CD14-positive monocyte (primary cell): ENCODE measurements around the gene SPATA25. TPM values are rescaled to one million over a fixed set of nuclear protein-coding genes. Genes with fewer than 3 reads are reported as not detected.

ENCODE experiments used
- DNase-seq, 3 donors: peaks; one replicate each; pipeline ENCODE4 v3.0.0-alpha.2; 2011 to 2022
- H2AFZ ChIP-seq: 2 replicates; pipeline ENCODE4 v1.6.0; 2012; ENCODE audit warnings: mild to moderate bottlenecking, low read depth, low read length, inconsistent platforms; ENCODE audit not compliant: insufficient read depth, poor library complexity, severe bottlenecking
- H3K27ac ChIP-seq, 2 donors: 1 replicate in 1 of 2; 2 replicates in 1 of 2; pipeline ENCODE4 v1.5.1; 2012 to 2013; ENCODE audit warnings: low read length in 2 of 2, control low read depth in 1 of 2, inconsistent platforms in 1 of 2, low read depth in 1 of 2, mild to moderate bottlenecking in 1 of 2
- H3K27me3 ChIP-seq, 2 donors: one replicate each; pipeline versions ENCODE4 v1.6.0 to v1.6.1; 2011 to 2013; ENCODE audit warnings: low read length in 2 of 2; ENCODE audit not compliant: control insufficient read depth in 2 of 2, insufficient read depth in 2 of 2
- H3K36me3 ChIP-seq, 2 donors: replicated peaks in 1 of 2; 1 replicate in 1 of 2; 2 replicates in 1 of 2; pipeline versions ENCODE4 v1.5.1 to v1.6.1; 2012 to 2013; ENCODE audit warnings: low read length in 2 of 2, control low read depth in 1 of 2, inconsistent platforms in 1 of 2, mild to moderate bottlenecking in 1 of 2; ENCODE audit not compliant: insufficient read depth in 2 of 2, control insufficient read depth in 1 of 2
- H3K4me1 ChIP-seq, 2 donors: 1 replicate in 1 of 2; 2 replicates in 1 of 2; pipeline versions ENCODE4 v1.5.1 to v1.6.1; 2012 to 2013; ENCODE audit warnings: low read length in 2 of 2, control low read depth in 1 of 2, inconsistent platforms in 1 of 2, mild to moderate bottlenecking in 1 of 2, moderate library complexity in 1 of 2; ENCODE audit not compliant: insufficient read depth in 2 of 2, control insufficient read depth in 1 of 2
- H3K4me2 ChIP-seq: replicated peaks from 2 replicates; pipeline ENCODE3; 2012; ENCODE audit warnings: low read length, moderate library complexity, mild to moderate bottlenecking; ENCODE audit not compliant: poor library complexity, severe bottlenecking; ENCODE audit errors: extremely low read depth
- H3K4me3 ChIP-seq, 3 experiments: fragments of 200-600 bp in 1 of 3; sonication (generic) in 1 of 3; replicated peaks in 1 of 3; 1 replicate in 2 of 3; 2 replicates in 1 of 3; pipeline ENCODE4 v1.5.1; 2011 to 2013; ENCODE audit warnings: low read length in 3 of 3, mild to moderate bottlenecking in 3 of 3, control low read depth in 2 of 3, low read depth in 2 of 3, inconsistent platforms in 1 of 3, moderate library complexity in 1 of 3
- H3K79me2 ChIP-seq: 2 replicates; pipeline ENCODE4 v1.6.0; 2012; ENCODE audit warnings: mild to moderate bottlenecking, control low read depth, inconsistent platforms, low read length, moderate library complexity; ENCODE audit not compliant: insufficient read depth
- H3K9ac ChIP-seq: 2 replicates; pipeline ENCODE4 v1.6.0; 2017; ENCODE audit warnings: low read length, mild to moderate bottlenecking; ENCODE audit not compliant: insufficient read depth, poor library complexity, severe bottlenecking
- H3K9me3 ChIP-seq, 2 donors: replicated peaks in 1 of 2; 1 replicate in 1 of 2; 2 replicates in 1 of 2; pipeline versions ENCODE4 v1.5.1 to v1.6.1; 2012 to 2013; ENCODE audit warnings: low read length in 2 of 2, control low read depth in 1 of 2; ENCODE audit not compliant: control insufficient read depth in 1 of 2, insufficient read depth in 1 of 2
- H4K20me1 ChIP-seq: 2 replicates; pipeline ENCODE4 v1.6.0; 2012; ENCODE audit warnings: mild to moderate bottlenecking, low read length, control low read depth, moderate library complexity; ENCODE audit not compliant: insufficient read depth
- H3K27ac Mint-ChIP-seq, 7 donors: one replicate each; pipeline ENCODE4 v1.8.0; 2020; ENCODE audit warnings: mild to moderate bottlenecking in 7 of 7, mixed read lengths in 7 of 7, moderate library complexity in 6 of 7, inconsistent platforms in 2 of 7
- H3K27me3 Mint-ChIP-seq, 3 donors: one replicate each; pipeline ENCODE4 v1.8.0; 2021 to 2022; ENCODE audit warnings: low read depth in 3 of 3, mild to moderate bottlenecking in 3 of 3, mixed read lengths in 3 of 3, moderate library complexity in 3 of 3, inconsistent platforms in 1 of 3
- H3K36me3 Mint-ChIP-seq, 2 donors: one replicate each; pipeline ENCODE4 v1.8.0; 2020; ENCODE audit warnings: mixed read lengths in 2 of 2, inconsistent platforms in 1 of 2, mild to moderate bottlenecking in 1 of 2
- H3K4me1 Mint-ChIP-seq: one replicate; pipeline ENCODE4 v1.8.0; 2020; ENCODE audit warnings: mild to moderate bottlenecking, mixed read lengths
- H3K4me3 Mint-ChIP-seq, 2 donors: one replicate each; pipeline ENCODE4 v1.8.0; 2020; ENCODE audit warnings: mild to moderate bottlenecking in 2 of 2, mixed read lengths in 2 of 2, moderate library complexity in 1 of 2
- H3K9me3 Mint-ChIP-seq, 7 donors: one replicate each; pipeline ENCODE4 v1.8.0; 2020 to 2022; ENCODE audit warnings: mixed read lengths in 7 of 7, mild to moderate bottlenecking in 6 of 7, moderate library complexity in 6 of 7, inconsistent platforms in 2 of 7
- CTCF ChIP-seq: fragments of 200-600 bp; IDR thresholded peaks from one replicate; pipeline ENCODE4 v1.8.0; 2022; ENCODE audit warnings: antibody characterized with exemption, mild to moderate bottlenecking
- WGBS: methylation state at CpG from one replicate; pipeline ENCODE4 v1.1.5; 2013; ENCODE audit warnings: missing lambda C conversion rate; ENCODE audit not compliant: insufficient coverage; 5-methylcytosine and 5-hydroxymethylcytosine counted together
- intact Hi-C, 2 donors: fragments of 100-400 bp; cut with micrococcal nuclease; formaldehyde crosslinking; loops; one replicate each; pipeline versions ENCODE4 v1.15.0 to v1.15.1; 2023
- polyA plus RNA-seq, 3 donors: library from polyadenylated mRNA; depleted of rRNA in 1 of 3; unstranded in 2 of 3; stranded (reverse) in 1 of 3; fragments of 300-500 nt in 2 of 3; fragments of >200 nt in 1 of 3; fragmentation: Illumina TruSeq in 2 of 3; gene quantifications; 1 replicate in 2 of 3; 2 replicates in 1 of 3; pipeline ENCODE4 v1.2.3, GENCODE V29; 2012 to 2021

SPATA25 gene
- polyA plus RNA-seq, 3 donors, result 0.76 TPM; not detected in 2

- H3K9me3 ChIP-seq, result no peaks in the 10 kb centered on the region
- peaks cover 21 to 23% of the 10 kb centered on the region in 2 donors for H3K36me3 ChIP-seq
- H3K27me3 ChIP-seq, result no peaks in the 10 kb centered on the region
- peak within 1 kb of the TSS; percentile 89 to 95 for H3K4me3 Mint-ChIP-seq
- H3K4me1 ChIP-seq, result peaks cover 19 to 26% of the 10 kb centered on the region in 2 donors
- TF ChIP-seq CTCF, result no peak
- H3K79me2 ChIP-seq, result peaks cover 58% of the 10 kb centered on the region
- H3K9me3 Mint-ChIP-seq, result no peaks in the 10 kb centered on the region
- peak; percentile 99 to 100 (median 100) for DNase-seq
- no peaks in the 10 kb centered on the region for H4K20me1 ChIP-seq
- peaks cover 0 to 3% (median 2%) of the 10 kb centered on the region in 3 donors for H3K27me3 Mint-ChIP-seq
- H3K4me1 Mint-ChIP-seq, result peaks cover 33% of the 10 kb centered on the region
- H2AFZ ChIP-seq, result peak within 1 kb of the TSS; percentile 99
- peak within 1 kb of the TSS; percentile 91 for H3K9ac ChIP-seq
- H3K36me3 Mint-ChIP-seq, result peaks cover 21 to 35% of the 10 kb centered on the region in 2 donors
- peak within 1 kb of the TSS; percentile 92 to 98 (median 96) for H3K4me3 ChIP-seq
- intact Hi-C loops, result loop anchor here in 1 of 2 donors (5.0 kb wide), 1 partner anchor 35 kb away; the partner anchor contains the start of genes CTSA and NEURL2
- 0% methylated on average over 27 of the region's 36 CpGs for WGBS
- peak within 1 kb of the TSS; percentile 99 for H3K4me2 ChIP-seq
- peak within 1 kb of the TSS; percentile 90 to 97 (median 97) for H3K27ac Mint-ChIP-seq
- H3K27ac ChIP-seq, result peak within 1 kb of the TSS; percentile 70 to 95
These were observed 30.1 kb downstream of the SPATA25 start, which contains the start of the genes ACOT8 and ZSWIM3 for GRCh38 chr20:45857114-45857881. ACOT8 (minus strand) TSS chr20:45857392; CDS start chr20:45857315, 77 bp downstream. ZSWIM3 (plus strand) TSS chr20:45857614; CDS start chr20:45857826, 212 bp downstream.

GRCh38 chr20:45853484-45853883, 33.9 kb downstream of the SPATA25 start:
- H4K20me1 ChIP-seq, result peaks cover 17% of the 10 kb centered on the region

More at GRCh38 chr20:45853484-45853883, 33.9 kb downstream of the SPATA25 start:
- H3K4me3 ChIP-seq, result no peak overlapping the region
- no peak overlapping the region for H3K4me3 Mint-ChIP-seq
- H3K27me3 ChIP-seq, result no peaks in the 10 kb centered on the region
- peaks cover 51% of the 10 kb centered on the region for H3K79me2 ChIP-seq
- H3K4me2 ChIP-seq, result no peak overlapping the region
- no peaks in the 10 kb centered on the region for H3K9me3 Mint-ChIP-seq
- peak overlapping the region in 1 of 7 donors; percentile 42 for H3K27ac Mint-ChIP-seq
- peaks cover 0 to 2% (median 1%) of the 10 kb centered on the region in 3 donors for H3K27me3 Mint-ChIP-seq
- H3K36me3 ChIP-seq, result peaks cover 40 to 61% of the 10 kb centered on the region in 2 donors
- H3K9ac ChIP-seq, result no peak overlapping the region
- no peak for DNase-seq
- intact Hi-C loops, result no loop called here
- H2AFZ ChIP-seq, result no peak overlapping the region
- peaks cover 28% of the 10 kb centered on the region for H3K4me1 Mint-ChIP-seq
- H3K4me1 ChIP-seq, result peaks cover 19 to 26% of the 10 kb centered on the region in 2 donors
- no peak for TF ChIP-seq CTCF
- no CpG with 5 or more reads among the region's 2 CpGs for WGBS
- peaks cover 42 to 66% of the 10 kb centered on the region in 2 donors for H3K36me3 Mint-ChIP-seq
- no peak overlapping the region for H3K27ac ChIP-seq
- no peaks in the 10 kb centered on the region for H3K9me3 ChIP-seq
